Natural killer cell (primary cell): ENCODE results near the gene NFAT5. TPM values are rescaled to one million over a fixed set of nuclear protein-coding genes. Genes with fewer than 3 reads are reported as not detected.

Source experiments
- ATAC-seq, 3 donors: fragments of 150-1000 bp in 2 of 3; fragments of 200-7000 bp in 1 of 3; cut with Tn5 transposase; 1 replicate in 1 of 3; 2 replicates in 2 of 3; pipeline ENCODE4 v1.10.0; 2021; ENCODE audit warnings: mild to moderate bottlenecking in 2 of 3, moderate library complexity in 2 of 3
- DNase-seq, 2 donors: peaks; one replicate each; pipeline versions ENCODE4 v3.0.0 to v3.0.0-alpha.2; 2013 to 2021; ENCODE audit warnings: mixed read lengths in 1 of 2
- H3K27ac ChIP-seq: one replicate; pipeline ENCODE4 v1.5.1; 2013; ENCODE audit warnings: mild to moderate bottlenecking, low read length
- H3K27me3 ChIP-seq: one replicate; pipeline ENCODE4 v1.6.1; 2013; ENCODE audit warnings: low read length; ENCODE audit not compliant: control insufficient read depth, insufficient read depth
- H3K36me3 ChIP-seq: one replicate; pipeline ENCODE4 v1.6.1; 2013; ENCODE audit warnings: low read length; ENCODE audit not compliant: control insufficient read depth, insufficient read depth
- H3K4me1 ChIP-seq: one replicate; pipeline ENCODE4 v1.6.1; 2013; ENCODE audit warnings: low read length; ENCODE audit not compliant: control insufficient read depth, insufficient read depth
- H3K4me3 ChIP-seq: one replicate; pipeline ENCODE4 v1.5.1; 2013; ENCODE audit warnings: low read length
- H3K9me3 ChIP-seq: one replicate; pipeline ENCODE4 v1.6.1; 2013; ENCODE audit warnings: low read length; ENCODE audit not compliant: control insufficient read depth, insufficient read depth
- H3K27ac Mint-ChIP-seq, 2 donors: one replicate each; pipeline ENCODE4 v1.8.0; 2022; ENCODE audit warnings: mild to moderate bottlenecking in 2 of 2, mixed read lengths in 2 of 2, moderate library complexity in 1 of 2
- H3K27me3 Mint-ChIP-seq, 2 donors: one replicate each; pipeline ENCODE4 v1.8.0; 2022; ENCODE audit warnings: low read depth in 2 of 2, mixed read lengths in 2 of 2
- H3K36me3 Mint-ChIP-seq: one replicate; pipeline ENCODE4 v1.8.0; 2022; ENCODE audit warnings: mixed read lengths
- H3K4me1 Mint-ChIP-seq, 2 donors: one replicate each; pipeline ENCODE4 v1.8.0; 2022; ENCODE audit warnings: mixed read lengths in 2 of 2
- H3K4me3 Mint-ChIP-seq: one replicate; pipeline ENCODE4 v1.8.0; 2022; ENCODE audit warnings: mild to moderate bottlenecking, moderate library complexity, mixed read lengths
- H3K9me3 Mint-ChIP-seq, 2 donors: one replicate each; pipeline ENCODE4 v1.8.0; 2022; ENCODE audit warnings: mixed read lengths in 2 of 2
- CTCF ChIP-seq: fragments of 200-600 bp; IDR thresholded peaks from one replicate; pipeline ENCODE4 v1.8.0; 2022; ENCODE audit warnings: antibody characterized with exemption
- WGBS: methylation state at CpG from one replicate; pipeline ENCODE4 v1.1.7; 2013; ENCODE audit warnings: missing lambda C conversion rate; ENCODE audit not compliant: insufficient coverage; 5-methylcytosine and 5-hydroxymethylcytosine counted together
- intact Hi-C: fragments of 100-400 bp; cut with micrococcal nuclease; formaldehyde crosslinking; loops from one replicate; pipeline ENCODE4 v1.14.2; 2022
- total RNA-seq, 4 donors: library from RNA; stranded (reverse); fragments of 120-200 nt in 1 of 4; gene quantifications; one replicate each; pipeline versions ENCODE4 v1.2.3 to v1.2.4, GENCODE V29; 2013 to 2022

The NFAT5 gene
- total RNA-seq, 3 donors from 2014 or later (not counting 1 experiment from before 2014, with no cell fraction given) = 70.0 to 73.6 (median 70.6) TPM

GRCh38 chr16:69553332-69553731 is 12.4 kb upstream of the NFAT5 start:
- Mint-ChIP-seq H3K36me3 (no peaks in the 10 kb centered on the region), H3K4me1 (peaks cover 12% of the 10 kb centered on the region in 2 donors), H3K27ac (no peak overlapping the region), H3K4me3 (no peak overlapping the region), H3K9me3 (no peaks in the 10 kb centered on the region), H3K27me3 (peaks cover 0 to 3% of the 10 kb centered on the region in 2 donors)
- TF ChIP-seq CTCF = no peak
- Histone ChIP-seq H3K4me3 (no peak overlapping the region), H3K9me3 (no peaks in the 10 kb centered on the region), H3K36me3 (no peaks in the 10 kb centered on the region), H3K27ac (no peak overlapping the region), H3K4me1 (peaks cover 5% of the 10 kb centered on the region), H3K27me3 (no peaks in the 10 kb centered on the region)
- no peak for DNase-seq
- 83% methylated on average over 4 of the region's 4 CpGs for WGBS
- ATAC-seq = no peak
- intact Hi-C loops = no loop called here

GRCh38 chr16:69554495-69554894 is 11.3 kb upstream of the NFAT5 start:
- H3K4me3 ChIP-seq = no peak overlapping the region
- ATAC-seq (peak in 1 of 3 donors; percentile 32), DNase-seq (no peak)
- H3K36me3 ChIP-seq = no peaks in the 10 kb centered on the region
- H3K9me3 ChIP-seq = no peaks in the 10 kb centered on the region
- no peaks in the 10 kb centered on the region for H3K9me3 Mint-ChIP-seq
- no peaks in the 10 kb centered on the region for H3K27me3 ChIP-seq
- peaks cover 12% of the 10 kb centered on the region in 2 donors for H3K4me1 Mint-ChIP-seq
- H3K4me1 ChIP-seq = peaks cover 5% of the 10 kb centered on the region
- WGBS = 96% methylated on average over 2 of the region's 2 CpGs
- H3K36me3 Mint-ChIP-seq = no peaks in the 10 kb centered on the region
- no peak overlapping the region for H3K4me3 Mint-ChIP-seq
- H3K27me3 Mint-ChIP-seq = peaks cover 0 to 3% of the 10 kb centered on the region in 2 donors
- no peak for TF ChIP-seq CTCF
- H3K27ac ChIP-seq = no peak overlapping the region
- no peak overlapping the region for H3K27ac Mint-ChIP-seq
- intact Hi-C loops = no loop called here

GRCh38 chr16:69555437-69555836 is 10.3 kb upstream of the NFAT5 start:
- peaks cover 0 to 3% of the 10 kb centered on the region in 2 donors for H3K27me3 Mint-ChIP-seq
- no peak overlapping the region for H3K4me3 Mint-ChIP-seq
- 5% methylated on average over 1 of the region's 1 CpG for WGBS
- no peaks in the 10 kb centered on the region for H3K9me3 ChIP-seq
- peaks cover 12% of the 10 kb centered on the region in 2 donors for H3K4me1 Mint-ChIP-seq
- H3K27ac Mint-ChIP-seq = peak overlapping the region in 1 of 2 donors; percentile 79
- peaks cover 5% of the 10 kb centered on the region for H3K4me1 ChIP-seq
- no peak overlapping the region for H3K4me3 ChIP-seq
- H3K36me3 Mint-ChIP-seq = no peaks in the 10 kb centered on the region
- ATAC-seq = no peak
- no peak for DNase-seq
- no peaks in the 10 kb centered on the region for H3K9me3 Mint-ChIP-seq
- H3K36me3 ChIP-seq = no peaks in the 10 kb centered on the region
- no peaks in the 10 kb centered on the region for H3K27me3 ChIP-seq
- H3K27ac ChIP-seq = no peak overlapping the region
- intact Hi-C loops = no loop called here
- TF ChIP-seq CTCF = no peak

GRCh38 chr16:69555867-69556266 is 9.9 kb upstream of the NFAT5 start:
- WGBS = 100% methylated on average over 1 of the region's 2 CpGs
- no peak overlapping the region for H3K4me3 Mint-ChIP-seq
- H3K36me3 ChIP-seq = no peaks in the 10 kb centered on the region

More at GRCh38 chr16:69555867-69556266, 9.9 kb upstream of the NFAT5 start:
- ATAC-seq (no peak), DNase-seq (no peak)
- intact Hi-C loops = no loop called here
- H3K27me3 ChIP-seq = no peaks in the 10 kb centered on the region
- Mint-ChIP-seq H3K9me3 (no peaks in the 10 kb centered on the region), H3K27ac (peak overlapping the region in 1 of 2 donors; percentile 79), H3K36me3 (no peaks in the 10 kb centered on the region), H3K27me3 (peaks cover 0 to 3% of the 10 kb centered on the region in 2 donors), H3K4me1 (peaks cover 12% of the 10 kb centered on the region in 2 donors)
- no peak overlapping the region for H3K4me3 ChIP-seq
- H3K9me3 ChIP-seq = no peaks in the 10 kb centered on the region
- H3K4me1 ChIP-seq = peaks cover 5% of the 10 kb centered on the region
- no peak for TF ChIP-seq CTCF
- no peak overlapping the region for H3K27ac ChIP-seq
